Amniotic epithelial cell (primary cell): Measurements from ENCODE around the gene UGT1A1.

Source experiments
- DNase-seq: peaks from one replicate; pipeline ENCODE4 v3.0.0-alpha.2; 2010; ENCODE audit warnings: low read depth

The UGT1A1 gene

GRCh38 chr2:233758141-233758540, 1.9 kb upstream of the UGT1A1 start:
- DNase-seq = no peak

GRCh38 chr2:233758849-233759248, 1.2 kb upstream of the UGT1A1 start:
- no peak for DNase-seq

- peak; percentile 60 for DNase-seq
Observed at GRCh38 chr2:233761040-233761769, 1.1 kb downstream of the UGT1A1 start.

- DNase-seq = peak; percentile 55
Observed at GRCh38 chr2:233764264-233764663, 4.2 kb downstream of the UGT1A1 start.

- no peak for DNase-seq
Observed at GRCh38 chr2:233764761-233765160, 4.7 kb downstream of the UGT1A1 start.

- DNase-seq = no peak
Observed at GRCh38 chr2:233766416-233766815, 6.3 kb downstream of the UGT1A1 start.

GRCh38 chr2:233768076-233768475, 8.0 kb downstream of the UGT1A1 start:
- DNase-seq = no peak

- DNase-seq = no peak
Observed at GRCh38 chr2:233769260-233769659, 9.2 kb downstream of the UGT1A1 start.

GRCh38 chr2:233772153-233772552, 12.1 kb downstream of the UGT1A1 start:
- DNase-seq = no peak

- no peak for DNase-seq
Observed at GRCh38 chr2:233772583-233772982, 12.5 kb downstream of the UGT1A1 start.

GRCh38 chr2:233773854-233774253, 13.8 kb downstream of the UGT1A1 start:
- no peak for DNase-seq

- no peak for DNase-seq
Observed at GRCh38 chr2:233775414-233775813, 15.3 kb downstream of the UGT1A1 start.

- DNase-seq = no peak
Observed at GRCh38 chr2:233778030-233778429, 18.0 kb downstream of the UGT1A1 start, which contains the start of gene MROH2A. Gene MROH2A, plus strand, starts transcription at chr2:233778330. Its CDS starts 1,029 bp downstream, at chr2:233779359.

GRCh38 chr2:233779722-233780121, 19.7 kb downstream of the UGT1A1 start:
- DNase-seq = no peak

GRCh38 chr2:233780771-233781170, 20.7 kb downstream of the UGT1A1 start:
- no peak for DNase-seq

GRCh38 chr2:233789554-233789953, 29.5 kb downstream of the UGT1A1 start:
- DNase-seq = no peak

GRCh38 chr2:233791151-233791882, 31.2 kb downstream of the UGT1A1 start:
- no peak for DNase-seq

- no peak for DNase-seq
Observed at GRCh38 chr2:233791883-233792329, 31.8 kb downstream of the UGT1A1 start.

- no peak for DNase-seq
Observed at GRCh38 chr2:233792720-233793119, 32.6 kb downstream of the UGT1A1 start.

- DNase-seq = no peak
Observed at GRCh38 chr2:233793465-233794127, 33.5 kb downstream of the UGT1A1 start.

- no peak for DNase-seq
Observed at GRCh38 chr2:233794128-233794658, 34.1 kb downstream of the UGT1A1 start.

GRCh38 chr2:233795735-233796171, 35.7 kb downstream of the UGT1A1 start:
- DNase-seq = no peak
